HG03354 (cell line): Measurements from ENCODE around the gene HTR3B.
"Not testable (repeated sequence)": the region's sequence is repeated elsewhere in the genome, so short reads cannot be mapped to it uniquely, and the experiment has no call there.

ENCODE experiments used
- ATAC-seq: cut with Tn5 transposase; IDR thresholded peaks from one replicate; pipeline ENCODE4 v1.9.1; 2021; ENCODE audit warnings: mild to moderate bottlenecking; ENCODE audit not compliant: unreplicated experiment, poor library complexity, severe bottlenecking

Gene HTR3B

DNA sequence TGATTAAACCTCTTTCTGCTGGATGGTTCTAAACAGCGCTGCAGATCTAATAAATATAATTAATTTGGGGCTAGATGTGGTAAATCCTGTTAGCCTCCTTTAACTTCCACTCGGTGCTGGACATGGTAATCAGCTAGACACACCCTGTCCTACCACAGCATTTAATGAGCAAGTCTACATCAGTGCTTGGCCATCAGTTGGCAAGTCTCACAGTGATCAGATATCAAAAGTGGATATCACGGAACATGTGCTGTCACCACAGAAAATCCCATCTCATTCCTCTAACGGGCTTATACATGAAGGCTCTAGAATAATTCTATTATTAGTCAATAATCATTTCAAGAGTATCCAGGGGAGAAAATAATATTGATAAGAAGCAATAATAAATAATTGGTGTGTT lies 23.6 kb upstream of the HTR3B start:
- no peak for ATAC-seq

DNA sequence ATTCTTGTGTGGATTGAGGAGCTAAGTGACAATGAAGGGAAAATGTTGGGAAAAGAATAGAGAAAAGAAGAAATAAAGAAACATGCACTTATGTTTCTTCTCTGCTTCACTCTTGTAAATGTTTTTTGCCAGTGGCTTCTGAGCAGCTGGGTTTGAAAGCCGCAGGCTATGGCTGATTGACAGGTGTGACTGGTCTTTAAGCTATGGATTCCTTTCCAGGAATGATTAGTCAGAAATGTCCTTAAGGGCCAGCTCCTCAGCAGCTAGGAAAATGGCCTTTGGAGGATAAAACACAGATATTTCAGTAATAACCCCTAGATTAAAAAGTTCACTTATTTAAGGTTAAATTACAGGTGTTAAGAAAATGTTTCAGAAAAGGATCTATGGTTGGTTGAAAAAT lies 22.7 kb upstream of the HTR3B start:
- ATAC-seq, result no peak

DNA sequence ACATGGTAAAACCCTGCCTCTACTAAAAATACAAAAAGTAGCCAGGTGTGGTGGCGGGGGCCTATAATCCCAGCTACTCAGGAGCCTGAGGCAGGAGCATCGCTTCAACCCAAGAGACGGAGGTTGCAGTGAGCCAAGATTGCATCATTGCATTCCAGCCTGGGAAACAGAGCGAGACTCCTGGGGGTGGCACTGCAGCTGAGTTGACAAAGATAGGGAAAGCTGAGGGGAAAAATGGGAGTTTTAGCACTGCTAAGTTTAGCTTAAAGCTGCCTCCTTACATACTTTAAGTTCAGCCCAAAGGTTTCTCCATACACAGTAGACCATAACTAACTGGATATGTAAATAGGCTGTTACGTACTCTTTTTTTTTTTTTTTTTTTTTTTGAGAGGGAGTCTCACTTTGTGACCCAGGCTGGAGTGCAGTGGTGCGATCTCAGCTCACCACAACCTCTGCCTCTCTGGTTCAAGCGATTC lies 20.2 kb upstream of the HTR3B start:
- ATAC-seq, result no peak

DNA sequence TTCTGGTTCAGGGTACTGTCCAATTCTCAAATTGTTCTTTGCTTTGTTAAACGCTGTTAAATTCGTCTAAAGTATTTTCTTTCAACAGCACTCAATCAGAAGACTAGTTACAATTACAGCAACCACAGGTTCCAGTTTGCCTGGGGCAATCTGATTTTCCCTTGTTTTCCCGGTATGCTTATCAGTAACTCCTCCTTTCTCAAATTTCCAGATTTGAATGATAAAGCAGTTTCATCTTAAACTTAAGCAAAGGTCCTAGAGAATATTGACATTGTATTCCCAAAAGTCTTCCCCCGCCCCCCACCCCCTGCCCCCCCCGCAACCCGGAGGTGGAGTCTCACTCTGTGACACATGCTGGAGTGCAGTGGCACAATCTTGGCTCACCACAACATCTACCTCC lies 18.7 kb upstream of the HTR3B start:
- no peak for ATAC-seq

DNA sequence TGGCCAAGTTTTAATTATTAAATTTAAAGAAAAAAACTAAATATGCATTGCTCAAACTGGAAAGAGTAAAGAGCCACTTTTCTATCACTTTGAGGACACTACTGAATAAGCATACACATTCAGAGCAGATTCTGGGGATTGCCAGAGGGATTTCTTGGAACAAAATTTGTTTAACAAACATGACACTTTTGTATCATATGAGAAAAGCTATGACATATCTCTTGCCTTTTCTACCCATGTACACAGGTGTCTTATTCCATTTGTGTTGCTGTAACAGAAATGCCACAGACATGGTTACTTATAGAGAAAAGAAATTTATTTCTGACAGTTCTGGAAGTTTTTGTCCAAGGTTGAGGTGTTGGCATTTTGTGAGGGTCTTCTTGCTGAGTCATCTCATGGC lies 15.7 kb upstream of the HTR3B start:
- ATAC-seq, result no peak

DNA sequence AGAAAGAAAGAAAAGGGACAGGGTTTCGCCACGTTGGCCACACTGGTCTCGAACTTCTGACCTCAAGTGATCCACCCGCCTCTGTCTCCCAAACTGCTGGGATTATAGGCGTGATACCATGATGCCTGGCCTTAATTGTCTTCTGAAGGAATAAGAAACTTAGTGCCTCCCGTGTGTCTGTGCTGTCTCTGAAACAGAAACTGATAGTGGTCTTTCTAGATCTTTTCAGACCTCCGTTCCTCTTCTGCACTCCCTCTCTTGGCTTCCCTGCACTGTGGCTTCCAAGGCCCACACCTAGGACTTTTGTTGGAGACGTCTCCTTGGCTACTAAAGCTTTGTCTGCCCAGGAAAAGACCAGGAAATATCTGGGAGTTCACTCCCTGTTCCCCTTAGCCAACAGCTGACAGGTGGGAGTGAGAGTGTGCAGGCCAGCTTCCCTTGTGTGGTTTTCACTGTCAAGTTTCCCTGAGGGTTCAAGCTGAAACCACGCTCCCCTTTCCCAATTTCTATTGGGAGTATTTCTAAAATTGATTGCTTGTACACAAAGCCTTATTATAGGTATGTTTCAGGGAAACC lies 10.1 kb upstream of the HTR3B start:
- ATAC-seq, result peak; percentile 75

DNA sequence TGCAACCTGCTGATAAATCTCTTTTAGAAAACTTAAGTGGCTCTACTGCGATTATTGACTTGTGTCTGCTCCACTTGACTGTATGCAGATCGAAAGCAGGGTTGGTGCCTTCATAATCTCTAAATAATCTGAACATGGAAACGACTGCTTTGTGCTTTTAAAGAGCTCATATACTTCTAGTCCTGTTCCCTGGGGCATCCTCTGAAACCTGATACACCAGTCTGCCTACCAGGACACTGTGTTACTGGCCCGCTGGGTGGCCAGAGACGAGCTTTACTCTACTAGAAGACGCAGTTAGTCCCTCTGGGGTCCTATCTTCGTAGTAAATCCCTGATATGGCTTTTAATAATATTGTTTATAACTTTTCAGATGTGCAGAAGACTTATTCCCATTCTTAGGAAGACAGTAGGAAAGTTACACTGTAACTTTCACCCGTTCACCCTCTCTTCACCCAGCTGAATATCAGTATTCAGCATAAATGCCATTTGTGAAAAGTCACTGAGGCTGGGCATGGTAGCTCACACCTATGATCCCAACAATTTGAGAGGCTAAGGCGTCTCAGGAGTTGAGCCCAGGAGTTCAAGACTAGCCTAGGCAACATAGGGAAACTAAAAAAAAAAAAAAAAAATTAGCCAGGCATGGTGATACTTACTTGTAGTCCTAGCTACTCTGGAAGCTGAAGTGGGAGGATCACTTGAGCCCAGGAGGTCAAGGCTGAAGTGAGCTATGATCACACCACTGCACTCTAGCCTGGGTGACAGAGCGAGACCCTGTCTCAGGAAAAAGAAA lies 9.0 kb upstream of the HTR3B start:
- ATAC-seq, result no peak

DNA sequence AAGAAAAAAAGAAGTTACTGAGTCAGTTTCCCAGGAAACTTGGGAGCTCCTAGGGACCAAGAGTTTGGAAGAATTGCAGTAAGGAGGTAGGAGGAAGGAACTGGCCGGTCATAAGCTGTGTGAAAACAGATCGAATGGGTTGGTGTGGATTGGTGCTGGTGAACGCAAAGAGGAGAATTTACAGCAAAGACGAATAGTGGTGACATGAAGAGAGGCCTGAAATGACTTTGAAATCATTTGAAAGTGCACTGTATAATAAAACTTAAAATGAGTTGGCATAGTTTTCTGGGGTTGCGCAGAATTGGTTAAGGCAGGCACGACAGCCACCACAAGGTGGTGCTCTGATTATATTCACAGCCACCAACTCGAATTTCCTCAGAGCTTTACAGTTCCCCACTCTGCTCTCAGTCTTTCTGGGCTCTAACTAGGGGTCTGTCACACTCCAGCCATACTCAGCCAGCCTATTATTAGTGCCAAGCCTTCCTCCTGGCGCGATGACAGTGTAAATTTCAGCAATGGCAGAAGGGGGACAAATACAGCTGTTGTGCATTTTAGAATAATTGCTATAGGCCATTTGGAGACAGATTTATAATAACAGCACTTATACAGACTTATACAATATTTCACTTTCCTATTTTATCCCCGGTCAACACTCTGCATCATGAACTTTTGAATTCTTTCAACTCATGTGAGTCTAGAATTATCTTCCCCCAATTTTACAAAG lies 8.3 kb upstream of the HTR3B start:
- ATAC-seq, result peak; percentile 62

DNA sequence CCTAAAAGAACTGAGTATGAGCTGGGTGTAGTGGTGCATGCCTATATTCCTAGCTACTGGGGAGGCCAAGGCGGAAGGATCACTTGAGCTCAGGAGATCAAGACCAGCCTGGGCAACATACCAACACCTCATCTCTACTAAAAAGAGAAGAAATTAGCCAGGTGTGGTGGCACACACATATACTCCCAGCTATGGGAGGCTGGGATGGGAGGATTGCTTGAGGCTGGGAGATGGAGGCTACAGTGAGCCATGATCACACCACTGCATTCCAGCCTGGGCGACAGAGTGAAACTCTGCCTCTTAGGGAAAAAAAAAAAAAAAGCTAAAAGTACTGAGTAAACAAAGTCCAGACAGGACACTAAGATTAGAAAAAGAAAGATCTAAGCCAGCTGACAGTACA lies 3.5 kb upstream of the HTR3B start:
- ATAC-seq, result no peak

DNA sequence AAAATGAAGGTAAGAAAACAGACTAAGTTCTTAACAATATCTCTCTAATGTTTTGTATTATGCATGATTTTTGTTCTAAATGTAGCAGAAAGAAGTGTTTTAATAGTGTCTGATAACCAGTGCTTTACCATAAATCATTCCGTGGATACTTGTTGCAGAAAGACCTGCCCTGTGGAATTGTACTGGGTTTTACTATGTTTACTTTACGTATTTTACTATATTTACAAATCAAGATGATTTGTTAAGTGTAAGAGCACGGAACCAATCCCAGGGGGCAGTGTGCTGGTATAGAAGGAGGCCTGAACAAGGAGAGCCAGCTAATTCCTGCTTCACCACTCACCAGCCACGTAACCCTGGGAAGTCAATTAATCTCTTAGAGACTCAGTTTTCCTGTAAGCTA lies 1.4 kb downstream of the HTR3B start:
- no peak for ATAC-seq

DNA sequence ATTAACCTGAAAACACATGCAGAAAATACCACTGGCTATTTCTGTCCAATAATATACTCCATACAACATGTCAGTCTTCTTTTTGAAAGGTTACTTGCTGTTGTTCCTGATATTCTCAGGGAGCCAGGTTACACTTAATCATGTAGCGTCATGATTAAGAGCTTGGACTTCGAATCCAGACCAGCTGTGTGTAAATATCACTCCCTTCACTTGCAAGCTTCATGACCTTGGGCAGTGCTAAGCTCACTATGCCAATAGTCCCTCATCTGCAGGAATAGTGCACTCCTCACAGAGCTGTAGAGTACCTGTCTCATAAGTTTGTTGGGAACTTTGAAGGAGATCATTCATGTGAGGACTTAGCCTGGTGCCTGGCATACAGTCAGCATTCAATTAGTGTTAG lies 1.9 kb downstream of the HTR3B start:
- no peak for ATAC-seq

DNA sequence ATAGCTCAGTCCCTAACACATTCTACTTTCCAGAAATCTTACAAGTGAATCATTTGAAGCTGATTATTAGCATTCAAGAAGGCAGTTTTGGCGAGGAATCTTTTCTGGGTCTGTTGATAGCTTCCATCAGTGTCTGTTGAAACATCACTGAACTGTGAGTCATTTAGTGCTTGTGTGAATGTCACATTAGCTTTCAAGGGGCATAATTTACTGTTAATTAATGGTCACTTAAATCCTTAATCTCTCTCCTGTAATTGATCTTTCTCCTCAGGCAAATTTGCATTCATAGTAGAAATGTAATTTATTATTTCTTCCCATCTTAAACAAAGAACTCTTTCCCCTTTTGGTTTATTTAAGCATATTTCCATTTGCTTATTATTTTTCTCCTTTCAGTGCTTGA lies 2.6 kb downstream of the HTR3B start:
- no peak for ATAC-seq

DNA sequence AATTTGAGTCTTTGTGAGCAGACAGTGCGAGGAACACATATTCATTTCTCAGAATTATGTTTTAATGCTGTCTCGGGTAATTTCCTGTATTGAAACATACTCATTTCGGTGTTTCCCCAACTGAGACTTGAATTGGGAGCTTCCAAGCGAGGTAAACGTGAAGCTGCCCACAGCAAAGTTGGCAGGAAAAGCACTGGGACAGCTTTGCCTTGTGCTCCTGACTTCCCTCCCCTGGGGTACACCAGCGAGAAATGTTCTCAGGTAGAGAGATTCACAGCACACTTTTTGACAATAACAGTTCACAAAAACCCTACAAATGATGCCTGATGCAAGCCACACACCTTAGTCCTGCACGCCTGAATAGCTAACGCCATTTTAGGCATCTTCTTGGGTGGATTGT lies 3.1 kb downstream of the HTR3B start:
- no peak for ATAC-seq

DNA sequence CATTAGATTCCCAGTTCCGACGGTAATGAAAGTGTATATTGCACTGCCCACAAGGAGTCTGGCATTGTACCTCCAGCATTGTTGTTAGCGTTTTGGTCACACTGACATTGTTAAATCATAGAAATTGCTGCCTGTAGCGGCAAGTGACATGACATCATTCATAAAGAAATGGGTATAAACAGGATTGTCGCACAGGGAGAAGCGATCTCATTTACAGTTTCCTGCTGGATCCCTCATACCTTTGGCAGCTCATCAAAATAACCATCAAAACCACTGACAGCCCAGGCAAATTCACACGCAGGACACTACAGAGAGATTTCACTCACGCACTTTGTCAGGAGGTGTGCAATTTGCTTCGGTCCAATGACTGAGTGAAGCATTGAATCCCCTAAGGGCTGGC lies 3.5 kb downstream of the HTR3B start:
- ATAC-seq, result no peak

DNA sequence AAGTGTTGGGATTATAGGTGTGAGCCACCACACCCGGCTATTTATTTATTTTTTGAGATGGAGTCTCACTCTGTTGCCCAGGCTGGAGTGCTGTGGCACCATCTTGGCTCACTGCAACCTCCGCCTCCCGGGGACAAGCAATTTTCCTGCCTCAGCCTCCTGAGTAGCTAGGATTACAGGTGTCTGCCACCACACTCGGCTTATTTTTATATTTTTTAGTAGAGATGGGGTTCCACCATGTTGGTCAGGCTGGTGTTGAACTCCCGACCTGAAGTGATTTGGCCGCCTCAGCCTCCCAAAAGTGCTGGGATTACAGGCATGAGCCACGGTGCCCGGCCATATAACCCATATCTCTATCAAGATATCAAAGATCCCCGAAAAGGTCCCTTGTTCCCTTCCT lies 6.9 kb downstream of the HTR3B start:
- ATAC-seq, result not testable (repeated sequence)

DNA sequence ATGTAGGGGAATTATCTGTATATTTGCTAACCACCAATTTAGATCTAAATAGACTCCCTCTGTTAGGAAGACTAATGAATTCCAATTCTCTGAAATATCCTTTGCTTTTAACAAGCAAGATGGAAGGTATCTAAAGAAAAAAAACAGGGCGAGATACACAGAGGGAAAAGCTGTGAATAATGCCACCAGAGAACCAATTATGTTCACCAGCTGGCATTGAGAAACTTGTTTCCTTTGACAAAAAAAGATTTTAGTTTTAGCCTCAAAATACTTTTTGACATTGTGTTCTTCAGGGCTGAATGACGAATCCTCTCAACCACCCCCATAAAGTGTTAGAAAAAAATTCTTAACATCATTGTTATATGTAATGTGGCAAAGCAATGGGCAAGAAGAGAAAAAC lies 19.0 kb downstream of the HTR3B start:
- no peak for ATAC-seq

DNA sequence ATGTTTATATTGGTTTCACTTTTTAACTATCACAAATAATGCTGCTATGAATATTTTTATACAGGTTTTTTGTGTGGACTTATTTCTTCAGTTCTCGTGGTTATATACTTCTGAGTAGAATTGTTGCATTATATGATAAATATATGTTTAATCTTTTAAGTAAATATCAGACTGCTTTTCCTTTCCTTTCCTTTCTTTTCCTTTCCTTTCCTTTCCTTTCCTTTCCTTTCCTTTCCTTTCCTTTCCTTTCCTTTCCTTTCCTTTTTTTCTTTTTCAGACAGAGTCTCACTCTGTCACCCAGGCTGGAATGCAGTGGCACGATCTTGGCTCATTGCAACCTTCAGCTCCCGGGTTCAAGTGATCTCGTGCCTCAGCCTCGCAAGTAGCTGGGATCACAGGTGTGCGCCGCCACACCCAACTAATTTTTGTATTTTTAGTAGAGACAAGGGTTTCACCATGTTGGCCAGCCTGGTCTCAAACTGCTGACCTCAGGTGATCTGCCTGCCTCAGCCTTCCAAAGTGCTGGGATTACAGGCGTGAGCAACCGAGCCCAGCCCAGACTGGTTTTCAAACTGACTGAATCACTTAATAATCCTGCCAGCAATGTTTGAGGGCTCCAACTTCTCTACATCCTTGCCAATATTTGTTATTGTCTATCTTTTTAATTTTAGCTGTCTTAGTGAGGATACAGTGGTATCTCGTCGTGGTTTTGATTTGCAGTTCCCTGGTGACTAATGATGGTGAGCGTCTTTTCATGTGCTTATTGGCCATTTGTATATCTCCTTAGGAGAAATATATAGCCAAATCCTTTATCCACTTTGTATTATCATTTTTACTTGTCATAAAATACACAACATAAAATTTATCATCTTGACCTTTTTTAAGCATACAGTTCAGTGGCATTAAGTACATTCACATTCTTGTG lies 21.9 kb downstream of the HTR3B start:
- no peak for ATAC-seq

DNA sequence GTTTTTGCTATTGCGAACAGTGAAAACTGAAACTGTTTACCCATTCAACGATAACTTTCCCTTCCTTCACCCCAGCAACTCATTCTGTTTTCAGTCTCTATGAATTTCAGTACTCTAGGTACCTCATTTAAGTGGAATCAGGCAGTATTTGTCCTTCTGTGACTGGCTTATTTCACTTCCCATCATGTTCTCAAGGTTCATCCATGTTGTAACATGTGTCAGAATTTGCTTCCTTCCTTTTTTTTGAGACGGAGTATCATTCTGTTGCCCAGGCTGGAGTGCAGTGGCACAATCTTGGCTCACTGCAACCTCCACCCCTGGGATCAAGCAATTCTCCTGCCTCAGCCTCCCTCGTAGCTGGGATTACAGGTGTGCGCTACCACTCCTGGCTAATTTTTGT lies 23.7 kb downstream of the HTR3B start:
- no peak for ATAC-seq

DNA sequence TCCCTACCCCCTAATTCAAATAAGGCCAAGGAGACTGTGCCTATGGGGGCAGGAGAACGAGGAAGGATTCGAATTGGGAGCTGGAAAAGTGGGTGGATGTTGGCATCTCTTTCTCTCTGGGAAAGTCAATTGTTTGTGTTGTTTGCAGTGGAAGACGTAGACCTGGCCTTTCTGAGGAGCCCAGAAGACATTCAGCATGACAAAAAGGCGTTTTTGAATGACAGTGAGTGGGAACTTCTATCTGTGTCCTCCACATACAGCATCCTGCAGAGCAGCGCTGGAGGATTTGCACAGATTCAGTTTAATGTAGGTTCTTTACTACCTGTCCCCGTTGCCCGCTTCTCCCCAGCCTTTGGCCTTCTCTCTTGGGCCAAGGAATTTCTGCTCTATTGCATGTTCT lies 28.2 kb downstream of the HTR3B start:
- no peak for ATAC-seq

DNA sequence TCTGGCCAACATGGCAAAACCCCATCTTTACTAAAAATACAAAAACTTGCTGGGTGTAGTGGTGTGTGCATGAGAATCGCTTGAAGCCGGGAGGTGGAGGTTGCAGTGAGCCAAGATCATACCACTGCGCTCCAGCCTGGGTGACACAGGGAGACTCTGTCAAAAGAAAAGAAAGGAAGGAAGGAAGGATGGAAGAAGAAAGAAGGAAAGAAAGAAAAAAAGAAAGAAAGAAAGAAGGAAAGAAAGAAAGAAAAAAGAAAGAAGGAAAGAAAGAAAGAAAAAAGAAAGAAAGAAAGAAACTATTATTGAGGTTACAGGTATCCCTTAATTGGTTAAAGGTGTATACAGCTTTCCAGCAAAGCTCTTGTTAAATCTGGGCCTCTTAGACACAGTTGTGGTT lies 29.6 kb downstream of the HTR3B start:
- ATAC-seq, result not testable (repeated sequence)
